Panc1 (cell line): Measurements from ENCODE around the gene ITGAX.

ENCODE experiments used
- SIN3A ChIP-seq: IDR thresholded peaks from 2 replicates; pipeline ENCODE4 v1.6.1; 2012; ENCODE audit warnings: low read depth, mild to moderate bottlenecking, low read length, moderate library complexity, borderline replicate concordance; ENCODE audit not compliant: insufficient read depth
- TF ChIP-seq, protein P1 (sequence below): fragments of 450-650 bp; IDR thresholded peaks from 2 replicates; pipeline ENCODE4 v1.5.1; 2017; ENCODE audit warnings: mild to moderate bottlenecking
- TF ChIP-seq, protein P2 (sequence below), 2 experiments: IDR thresholded peaks; 2 replicates each; pipeline ENCODE4 v1.6.1; 2011 to 2012; ENCODE audit warnings: low read depth in 2 of 2, control low read depth in 1 of 2, low read length in 1 of 2, mild to moderate bottlenecking in 1 of 2, moderate library complexity in 1 of 2; ENCODE audit not compliant: insufficient read depth in 1 of 2

DNA sequence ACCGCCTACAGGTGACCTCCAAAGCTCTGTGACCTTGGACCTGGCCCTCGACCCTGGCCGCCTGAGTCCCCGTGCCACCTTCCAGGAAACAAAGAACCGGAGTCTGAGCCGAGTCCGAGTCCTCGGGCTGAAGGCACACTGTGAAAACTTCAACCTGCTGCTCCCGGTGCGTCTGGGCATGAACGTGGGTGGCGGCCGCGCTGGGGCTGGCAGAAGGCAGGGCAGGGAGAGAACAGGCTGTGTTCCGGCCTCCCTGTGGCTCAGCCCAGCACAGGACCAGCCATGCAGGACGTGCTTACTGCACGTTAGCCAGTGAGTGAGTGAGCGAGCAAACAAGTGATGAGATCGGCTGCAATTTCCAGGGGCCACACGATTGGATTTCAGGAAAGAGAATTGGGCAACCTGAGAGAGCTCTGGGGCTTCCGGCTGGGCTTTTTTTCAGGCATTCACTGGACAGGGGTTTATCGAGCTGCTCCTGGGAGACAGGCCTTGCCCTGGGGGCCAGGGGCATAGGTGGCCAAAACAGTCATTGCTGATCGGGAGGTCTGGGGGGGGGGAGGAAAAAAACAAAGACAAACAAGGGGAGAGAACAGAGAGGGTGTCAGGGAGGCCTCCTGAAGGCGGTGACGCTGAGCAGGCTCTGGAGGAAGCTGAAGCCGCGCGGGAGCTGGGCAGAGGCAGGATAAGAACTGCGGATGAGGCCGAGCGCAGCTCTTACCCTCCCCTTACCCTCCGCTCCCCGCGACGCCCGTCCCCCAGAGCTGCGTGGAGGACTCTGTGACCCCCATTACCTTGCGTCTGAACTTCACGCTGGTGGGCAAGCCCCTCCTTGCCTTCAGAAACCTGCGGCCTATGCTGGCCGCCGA lies 16.9 kb downstream of the ITGAX start:
- TF ChIP-seq SIN3A: no peak
- TF ChIP-seq, protein P1, sequence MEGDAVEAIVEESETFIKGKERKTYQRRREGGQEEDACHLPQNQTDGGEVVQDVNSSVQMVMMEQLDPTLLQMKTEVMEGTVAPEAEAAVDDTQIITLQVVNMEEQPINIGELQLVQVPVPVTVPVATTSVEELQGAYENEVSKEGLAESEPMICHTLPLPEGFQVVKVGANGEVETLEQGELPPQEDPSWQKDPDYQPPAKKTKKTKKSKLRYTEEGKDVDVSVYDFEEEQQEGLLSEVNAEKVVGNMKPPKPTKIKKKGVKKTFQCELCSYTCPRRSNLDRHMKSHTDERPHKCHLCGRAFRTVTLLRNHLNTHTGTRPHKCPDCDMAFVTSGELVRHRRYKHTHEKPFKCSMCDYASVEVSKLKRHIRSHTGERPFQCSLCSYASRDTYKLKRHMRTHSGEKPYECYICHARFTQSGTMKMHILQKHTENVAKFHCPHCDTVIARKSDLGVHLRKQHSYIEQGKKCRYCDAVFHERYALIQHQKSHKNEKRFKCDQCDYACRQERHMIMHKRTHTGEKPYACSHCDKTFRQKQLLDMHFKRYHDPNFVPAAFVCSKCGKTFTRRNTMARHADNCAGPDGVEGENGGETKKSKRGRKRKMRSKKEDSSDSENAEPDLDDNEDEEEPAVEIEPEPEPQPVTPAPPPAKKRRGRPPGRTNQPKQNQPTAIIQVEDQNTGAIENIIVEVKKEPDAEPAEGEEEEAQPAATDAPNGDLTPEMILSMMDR: no peak
- TF ChIP-seq, protein P2, sequence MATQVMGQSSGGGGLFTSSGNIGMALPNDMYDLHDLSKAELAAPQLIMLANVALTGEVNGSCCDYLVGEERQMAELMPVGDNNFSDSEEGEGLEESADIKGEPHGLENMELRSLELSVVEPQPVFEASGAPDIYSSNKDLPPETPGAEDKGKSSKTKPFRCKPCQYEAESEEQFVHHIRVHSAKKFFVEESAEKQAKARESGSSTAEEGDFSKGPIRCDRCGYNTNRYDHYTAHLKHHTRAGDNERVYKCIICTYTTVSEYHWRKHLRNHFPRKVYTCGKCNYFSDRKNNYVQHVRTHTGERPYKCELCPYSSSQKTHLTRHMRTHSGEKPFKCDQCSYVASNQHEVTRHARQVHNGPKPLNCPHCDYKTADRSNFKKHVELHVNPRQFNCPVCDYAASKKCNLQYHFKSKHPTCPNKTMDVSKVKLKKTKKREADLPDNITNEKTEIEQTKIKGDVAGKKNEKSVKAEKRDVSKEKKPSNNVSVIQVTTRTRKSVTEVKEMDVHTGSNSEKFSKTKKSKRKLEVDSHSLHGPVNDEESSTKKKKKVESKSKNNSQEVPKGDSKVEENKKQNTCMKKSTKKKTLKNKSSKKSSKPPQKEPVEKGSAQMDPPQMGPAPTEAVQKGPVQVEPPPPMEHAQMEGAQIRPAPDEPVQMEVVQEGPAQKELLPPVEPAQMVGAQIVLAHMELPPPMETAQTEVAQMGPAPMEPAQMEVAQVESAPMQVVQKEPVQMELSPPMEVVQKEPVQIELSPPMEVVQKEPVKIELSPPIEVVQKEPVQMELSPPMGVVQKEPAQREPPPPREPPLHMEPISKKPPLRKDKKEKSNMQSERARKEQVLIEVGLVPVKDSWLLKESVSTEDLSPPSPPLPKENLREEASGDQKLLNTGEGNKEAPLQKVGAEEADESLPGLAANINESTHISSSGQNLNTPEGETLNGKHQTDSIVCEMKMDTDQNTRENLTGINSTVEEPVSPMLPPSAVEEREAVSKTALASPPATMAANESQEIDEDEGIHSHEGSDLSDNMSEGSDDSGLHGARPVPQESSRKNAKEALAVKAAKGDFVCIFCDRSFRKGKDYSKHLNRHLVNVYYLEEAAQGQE (IDR thresholded peaks at IDR 0.05; ENCODE audit: insufficient read depth in 1 of 2, low read depth in 2 of 2, low read length in 1 of 2): no peak
